Jurkat, Clone E6-1 (cell line): ENCODE results near the gene GPC6.
"Not testable (repeated sequence)": the region's sequence is repeated elsewhere in the genome, so short reads cannot be mapped to it uniquely, and the experiment has no call there.

Source experiments
- DNase-seq: peaks from one replicate; pipeline ENCODE4 v3.0.0-alpha.2; 2011; ENCODE audit warnings: low read depth, low spot score
- H3K4me3 ChIP-seq: 2 replicates; pipeline ENCODE4 v1.5.1; 2011; ENCODE audit warnings: mild to moderate bottlenecking, low read length, control low read depth, moderate library complexity

Gene GPC6

DNA sequence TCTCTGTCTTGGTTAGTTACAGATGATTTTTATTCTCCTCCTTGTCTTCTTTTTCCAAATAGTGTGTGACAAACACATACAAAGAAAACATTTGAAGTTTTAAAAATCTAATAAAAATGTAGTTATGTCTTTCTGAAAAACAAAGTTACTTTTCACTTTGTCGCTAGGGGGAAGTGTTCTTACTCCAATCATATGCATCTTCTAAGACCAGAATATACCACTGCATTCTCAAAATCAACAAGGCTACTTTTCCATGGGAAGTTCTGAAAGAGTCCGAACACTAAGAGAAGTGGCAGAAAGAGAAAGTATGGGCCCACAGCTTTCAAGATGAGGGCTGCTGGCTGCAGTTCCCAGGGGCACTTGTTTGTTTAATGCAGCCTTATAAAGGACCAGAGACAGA is 1043.9 kb downstream of the GPC6 start:
- no peak overlapping the region for H3K4me3 ChIP-seq
- DNase-seq: peak; percentile 19

DNA sequence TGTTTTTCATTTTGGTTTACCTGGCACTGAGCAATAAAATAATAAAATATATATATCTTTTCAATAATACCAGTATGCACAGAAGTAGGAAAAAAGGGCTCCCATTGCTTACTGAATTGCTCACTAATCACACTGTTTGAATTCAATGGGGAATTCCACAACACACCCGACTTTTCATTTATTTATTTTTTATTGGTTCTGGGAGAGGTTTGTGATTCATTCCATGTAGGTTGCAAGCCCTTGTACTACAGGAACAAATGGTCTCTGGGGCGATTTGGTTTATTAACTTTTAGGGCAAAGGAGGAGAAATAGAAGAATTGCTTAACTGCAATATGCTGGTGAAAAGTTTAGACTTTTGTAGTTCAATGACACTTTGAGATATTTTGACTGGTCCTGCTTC is 1045.4 kb downstream of the GPC6 start:
- DNase-seq: no peak
- H3K4me3 ChIP-seq: no peak overlapping the region

DNA sequence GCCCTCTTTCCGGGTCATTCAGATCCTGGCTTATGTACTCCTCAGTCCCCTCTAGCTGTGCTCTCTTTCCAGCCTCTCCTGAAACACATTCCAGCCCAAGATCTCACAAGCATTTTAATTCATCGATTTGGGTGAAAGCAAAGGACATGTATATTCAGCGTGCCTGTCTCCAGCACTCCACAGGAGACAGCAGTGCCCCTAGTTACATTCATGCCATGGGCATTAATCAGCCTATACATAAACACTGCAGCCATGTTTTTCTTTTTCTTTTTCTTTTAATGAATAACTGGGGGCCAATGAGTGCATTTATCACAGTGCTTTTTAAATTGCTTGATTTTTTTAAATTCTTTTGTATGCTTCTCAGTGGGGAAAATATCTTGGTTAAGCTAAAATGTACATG is 1053.7 kb downstream of the GPC6 start:
- H3K4me3 ChIP-seq: no peak overlapping the region
- no peak for DNase-seq

DNA sequence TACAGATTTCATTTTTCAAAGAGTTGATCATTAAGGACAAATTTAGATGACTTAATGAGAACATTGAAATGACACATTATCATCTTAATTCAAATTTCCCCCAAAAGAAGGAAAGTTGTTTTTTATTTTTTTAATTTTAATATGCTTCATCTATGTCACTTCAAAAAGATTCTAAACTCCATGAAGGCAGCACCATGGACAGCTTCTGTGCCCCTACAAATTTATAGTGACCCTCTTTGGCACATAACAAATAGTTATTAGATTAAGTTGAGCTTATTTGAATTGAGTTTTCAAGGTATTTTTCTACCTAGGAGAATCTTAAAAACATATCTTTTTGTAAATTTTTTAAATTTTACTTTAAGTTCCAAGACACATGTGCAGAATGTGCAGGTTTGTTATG is 1054.2 kb downstream of the GPC6 start:
- H3K4me3 ChIP-seq: no peak overlapping the region
- DNase-seq: no peak

DNA sequence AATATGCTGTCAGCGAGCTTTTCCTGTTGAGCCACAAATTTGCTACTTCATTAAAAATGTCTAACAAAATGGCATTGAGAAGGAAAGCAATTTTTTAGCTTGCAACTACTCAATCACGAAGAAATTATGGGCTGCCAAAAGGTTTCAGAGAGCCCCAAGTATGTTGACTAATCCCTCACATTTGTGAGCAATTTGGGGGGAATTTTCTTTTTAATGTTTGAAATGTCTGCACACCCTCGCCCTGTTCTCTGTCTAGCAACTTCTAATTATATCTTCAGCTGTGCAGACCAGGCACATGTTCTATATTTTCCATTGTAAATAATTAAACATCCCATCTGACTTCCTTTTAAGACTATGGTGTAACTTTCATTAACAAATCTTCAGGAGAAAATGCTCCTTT is 1060.0 kb downstream of the GPC6 start:
- DNase-seq: no peak
- H3K4me3 ChIP-seq: no peak overlapping the region

DNA sequence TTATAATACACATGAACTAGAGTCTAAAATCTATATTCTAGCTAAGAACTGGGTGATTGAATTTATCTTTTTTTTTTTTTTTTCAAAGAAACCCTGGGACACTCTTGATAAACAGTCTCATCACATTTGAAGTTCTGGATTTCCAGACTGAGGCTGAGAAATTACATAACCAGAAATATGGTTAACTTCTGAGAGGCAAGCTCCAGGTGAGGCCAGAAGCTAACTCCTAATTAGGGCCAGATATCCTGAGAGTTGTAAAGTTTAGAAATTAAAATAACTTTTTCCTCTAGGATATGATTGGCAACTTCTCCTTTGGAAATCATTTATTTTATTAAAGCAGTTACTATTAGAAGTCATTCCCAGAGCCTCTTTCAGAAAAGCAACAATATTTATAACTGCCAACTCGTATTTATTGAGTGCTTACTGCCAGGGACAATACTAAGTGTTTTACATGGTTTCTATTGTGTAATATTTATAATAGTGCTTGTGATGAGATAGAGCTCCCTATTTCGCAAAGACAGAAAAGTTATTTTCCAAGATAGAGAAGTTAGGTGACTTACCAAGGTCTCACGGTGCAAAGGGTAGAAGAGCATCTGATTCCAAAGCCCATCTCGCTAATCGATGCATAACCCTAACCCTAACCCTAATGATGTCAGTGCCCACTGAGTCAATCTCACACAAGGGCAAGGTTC is 1065.2 kb downstream of the GPC6 start:
- no peak overlapping the region for H3K4me3 ChIP-seq
- DNase-seq: no peak

DNA sequence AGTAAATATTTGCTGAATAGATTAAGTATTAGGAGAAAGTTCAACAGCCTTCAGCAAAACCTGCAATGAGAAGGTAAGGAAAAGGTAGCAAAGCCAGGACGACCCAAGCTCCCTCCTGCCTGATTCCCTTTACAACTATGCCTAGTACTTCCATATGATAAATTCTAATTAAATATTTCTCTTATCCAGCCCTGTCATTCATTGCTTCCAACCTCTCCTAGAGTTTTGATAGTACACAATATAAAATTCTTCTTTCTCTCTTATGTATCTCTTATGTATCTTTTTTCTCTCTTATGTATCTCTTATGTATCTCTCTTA is 1065.7 kb downstream of the GPC6 start:
- H3K4me3 ChIP-seq: no peak overlapping the region
- no peak for DNase-seq

DNA sequence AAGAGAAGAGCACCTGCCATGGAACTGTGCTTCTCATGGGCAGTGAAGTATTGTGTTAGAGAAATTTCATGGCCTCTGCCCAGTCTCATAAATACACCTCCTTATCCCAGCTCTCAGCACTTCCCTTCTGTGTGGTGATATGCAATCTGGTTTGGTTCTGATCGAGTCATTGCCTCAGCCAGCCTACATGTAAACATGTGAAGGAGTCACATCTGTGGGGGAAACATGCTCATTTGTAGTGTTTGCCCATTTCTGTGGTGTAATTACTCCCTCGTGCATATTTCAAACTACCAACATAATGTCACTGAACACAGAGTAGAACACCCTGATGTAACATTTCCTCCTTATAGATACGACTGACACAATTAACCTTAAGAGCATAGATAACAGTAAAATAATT is 1069.9 kb downstream of the GPC6 start:
- DNase-seq: no peak
- H3K4me3 ChIP-seq: no peak overlapping the region

DNA sequence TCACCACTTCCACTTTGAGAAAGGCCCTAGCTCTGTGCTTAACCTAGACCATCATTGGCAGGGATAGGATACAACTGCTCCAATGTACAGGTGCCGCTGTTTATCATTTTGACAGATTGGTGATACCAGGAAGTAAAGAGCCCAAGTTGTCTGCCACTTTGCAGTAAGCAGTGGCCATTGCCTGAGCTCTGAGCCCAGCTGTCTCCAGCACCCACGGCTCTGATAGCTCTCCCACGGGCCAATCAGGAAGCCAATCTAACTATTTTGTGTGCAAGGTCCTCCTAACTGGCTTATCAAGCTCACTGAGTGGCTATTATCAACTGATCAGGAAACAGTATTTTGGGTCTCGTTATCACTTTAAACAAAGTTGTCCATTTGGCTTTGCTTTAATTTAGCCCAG is 1071.7 kb downstream of the GPC6 start:
- H3K4me3 ChIP-seq: no peak overlapping the region
- DNase-seq: no peak

DNA sequence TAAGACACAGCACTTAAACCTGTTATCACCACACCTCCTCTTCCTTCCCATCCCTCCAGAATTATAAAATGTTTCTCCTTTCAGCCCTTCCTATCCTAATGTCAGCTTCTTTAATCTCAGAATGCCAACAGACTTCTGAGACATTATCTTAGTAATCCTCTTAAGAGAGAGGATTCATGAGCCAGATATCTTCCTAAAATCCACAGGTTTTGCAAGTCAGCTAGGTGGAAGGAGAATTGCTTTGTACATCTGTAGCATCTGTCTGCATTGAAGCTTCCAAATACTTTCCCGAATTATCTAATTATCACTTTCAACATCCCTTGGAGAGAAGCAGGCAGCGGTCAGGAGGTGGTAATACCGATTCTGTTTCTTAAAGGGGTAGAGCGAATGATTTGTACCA is 1073.8 kb downstream of the GPC6 start:
- no peak for DNase-seq
- H3K4me3 ChIP-seq: no peak overlapping the region

DNA sequence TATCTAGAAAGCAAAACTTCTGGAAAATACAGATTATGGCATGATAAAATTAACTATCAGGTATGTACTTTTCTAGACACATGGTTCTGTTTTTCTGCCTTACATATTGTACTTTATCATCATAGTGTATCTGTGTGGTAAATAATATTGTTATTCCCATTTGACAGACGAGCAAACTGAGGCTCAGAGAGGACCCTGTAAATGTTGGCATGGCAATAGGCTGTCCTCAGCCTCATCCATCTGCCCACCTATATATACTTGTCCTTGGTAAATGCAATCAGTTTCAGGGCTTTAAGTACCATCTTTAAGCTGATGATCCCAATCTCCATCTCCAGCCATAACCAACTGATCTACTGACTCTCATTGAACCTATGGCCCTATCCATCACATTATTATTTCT is 1074.9 kb downstream of the GPC6 start:
- no peak overlapping the region for H3K4me3 ChIP-seq
- DNase-seq: no peak

DNA sequence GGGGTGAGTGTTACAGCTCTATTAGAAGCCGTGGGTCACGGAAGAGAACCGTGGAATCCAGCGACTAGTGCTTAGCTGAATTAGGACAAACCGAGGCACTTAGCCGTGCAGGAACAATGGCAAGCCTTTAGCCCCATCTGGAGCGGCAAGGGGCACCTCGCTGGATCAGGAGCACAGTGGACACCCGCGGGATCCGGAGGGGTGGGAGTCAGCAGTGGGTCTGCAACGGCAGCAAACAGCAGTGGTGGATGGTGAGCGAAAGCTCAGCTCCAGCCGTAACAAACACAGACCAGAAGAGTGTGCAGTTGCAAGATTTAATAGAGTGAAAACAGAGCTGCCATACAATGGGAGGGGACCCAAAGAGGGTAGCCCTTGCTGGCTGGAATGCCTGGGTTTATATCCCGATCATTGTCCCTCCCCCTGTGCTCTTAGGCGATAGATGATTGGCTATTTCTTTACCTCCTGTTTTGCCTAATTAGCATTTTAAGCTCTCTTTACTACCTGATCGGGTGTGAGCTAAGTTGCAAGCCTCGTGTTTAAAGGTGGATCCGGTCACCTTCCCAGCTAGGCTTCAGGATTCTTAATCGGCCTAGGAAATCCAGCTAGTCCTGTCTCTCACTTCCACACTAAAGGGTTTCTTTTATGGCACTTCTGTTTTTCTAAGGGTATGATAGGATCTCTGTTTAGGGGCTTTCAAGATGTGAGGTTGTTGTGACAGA is 1076.4 kb downstream of the GPC6 start:
- H3K4me3 ChIP-seq, DNase-seq: not testable (repeated sequence)

DNA sequence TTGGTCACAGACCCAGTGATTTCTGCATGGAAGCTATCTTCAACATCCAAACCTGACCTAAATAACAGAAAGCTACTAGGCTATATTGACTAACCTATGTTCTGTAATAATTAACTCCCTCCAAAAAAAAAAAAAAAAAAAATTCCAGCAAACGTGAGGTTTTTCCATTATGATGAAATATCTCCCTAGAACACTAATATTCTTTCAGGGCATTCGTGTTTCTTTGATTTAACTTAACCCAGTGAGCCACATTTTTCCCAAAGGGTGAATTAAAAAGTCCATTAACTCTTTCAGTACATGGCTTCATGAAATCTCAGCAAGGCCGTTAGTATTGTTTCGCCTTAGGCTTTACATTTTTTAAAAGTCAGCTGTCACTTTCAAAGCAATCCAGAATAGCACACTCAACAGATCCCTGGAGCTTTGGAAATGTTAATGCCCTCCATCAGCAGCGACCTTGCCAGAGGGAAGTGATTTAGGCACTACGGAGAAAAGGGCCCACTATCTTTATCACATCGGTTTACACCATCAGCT is 1077.1 kb downstream of the GPC6 start:
- DNase-seq: no peak
- H3K4me3 ChIP-seq: no peak overlapping the region

DNA sequence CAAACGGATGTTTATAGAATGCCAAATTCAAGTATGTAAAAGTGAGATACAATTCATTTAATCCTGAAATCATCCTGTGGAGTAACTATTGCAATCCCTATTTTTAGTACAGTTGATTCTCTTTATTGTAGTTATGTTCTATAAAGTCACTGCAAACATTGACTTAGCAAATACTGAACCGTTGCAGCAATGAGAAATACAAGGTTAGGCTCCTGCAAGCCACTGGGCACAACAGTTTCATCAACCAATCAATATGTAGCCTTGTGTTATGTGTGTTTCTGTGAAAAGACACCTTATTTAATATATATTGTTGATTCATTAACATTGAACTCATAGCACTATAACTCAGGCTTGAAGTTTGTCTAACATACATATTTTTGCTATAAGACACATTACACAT is 1078.4 kb downstream of the GPC6 start:
- DNase-seq: no peak
- no peak overlapping the region for H3K4me3 ChIP-seq

DNA sequence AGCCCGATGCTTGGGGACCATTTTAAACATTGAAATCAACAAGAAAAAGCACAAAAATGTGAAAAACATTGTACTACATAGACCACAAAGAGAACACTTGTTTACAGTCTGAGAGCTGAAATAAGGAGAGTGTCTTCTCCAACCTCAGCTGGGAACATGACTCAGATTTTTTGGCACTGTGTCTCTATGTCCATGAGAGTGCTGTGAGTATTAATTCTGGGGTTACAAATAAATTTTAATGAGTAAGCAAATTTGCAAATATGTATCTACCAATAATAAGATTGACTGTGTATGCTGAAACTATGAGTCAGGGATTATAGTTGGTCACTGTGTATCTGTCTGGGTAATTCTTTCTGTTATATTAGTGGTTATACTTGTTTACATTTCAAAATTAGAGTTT is 1078.9 kb downstream of the GPC6 start:
- H3K4me3 ChIP-seq: no peak overlapping the region
- DNase-seq: no peak

DNA sequence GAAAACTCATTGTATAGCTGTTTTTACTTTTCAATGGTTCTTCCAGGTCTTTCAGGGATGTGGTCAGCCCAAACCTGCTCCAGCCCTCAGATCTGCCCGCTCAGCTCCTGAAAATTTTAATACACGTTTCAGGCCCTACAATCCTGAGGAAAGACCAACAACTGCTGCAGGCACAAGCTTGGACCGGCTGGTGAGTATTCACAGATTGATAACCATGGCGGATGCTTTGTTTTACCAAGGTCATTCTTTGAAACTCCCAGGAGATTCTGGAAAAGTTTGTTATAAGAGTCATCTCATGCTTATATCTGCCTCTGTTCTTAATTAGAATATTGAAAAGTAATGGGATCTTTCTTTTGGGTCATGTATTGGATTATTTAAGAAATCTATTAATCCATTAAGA is 1079.3 kb downstream of the GPC6 start:
- no peak overlapping the region for H3K4me3 ChIP-seq
- DNase-seq: no peak

DNA sequence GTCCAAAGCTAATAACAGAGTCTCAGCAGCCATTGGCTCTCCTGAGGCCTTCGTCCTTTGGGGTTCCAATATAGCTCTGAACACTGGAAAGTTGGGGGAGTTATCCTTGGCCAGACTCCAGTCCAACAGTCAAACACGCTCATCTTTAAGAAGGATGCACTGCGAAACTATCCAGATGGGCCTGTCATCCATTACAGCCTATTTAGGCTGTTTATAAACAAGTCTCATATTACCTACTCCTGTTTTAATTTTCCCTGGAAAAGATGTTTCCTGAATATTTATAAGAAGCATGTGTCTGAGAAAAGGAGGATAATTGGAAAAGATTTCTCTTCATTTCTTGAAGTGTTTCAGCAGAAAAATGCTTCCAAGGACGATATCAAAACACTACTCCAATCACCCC is 1082.2 kb downstream of the GPC6 start:
- DNase-seq: no peak
- no peak overlapping the region for H3K4me3 ChIP-seq

DNA sequence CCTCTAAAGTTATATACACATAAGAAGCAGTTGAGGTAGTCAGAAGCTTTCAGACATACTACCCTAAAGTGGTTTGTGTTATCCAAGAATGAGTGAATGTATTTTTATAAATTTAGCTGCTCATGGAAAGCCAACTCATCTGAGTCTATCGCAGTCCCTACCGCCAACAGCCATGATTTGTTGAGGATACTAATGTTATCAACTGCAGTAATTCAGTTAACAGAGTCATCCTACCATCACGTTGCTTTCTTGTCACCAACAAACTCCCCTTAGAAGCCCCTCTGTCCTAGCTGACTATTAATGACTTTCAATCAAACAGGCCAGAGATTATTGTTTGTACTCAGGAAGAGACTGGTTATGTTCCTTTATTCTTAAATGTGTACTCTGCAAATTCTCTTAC is 1083.0 kb downstream of the GPC6 start:
- no peak overlapping the region for H3K4me3 ChIP-seq
- DNase-seq: no peak

DNA sequence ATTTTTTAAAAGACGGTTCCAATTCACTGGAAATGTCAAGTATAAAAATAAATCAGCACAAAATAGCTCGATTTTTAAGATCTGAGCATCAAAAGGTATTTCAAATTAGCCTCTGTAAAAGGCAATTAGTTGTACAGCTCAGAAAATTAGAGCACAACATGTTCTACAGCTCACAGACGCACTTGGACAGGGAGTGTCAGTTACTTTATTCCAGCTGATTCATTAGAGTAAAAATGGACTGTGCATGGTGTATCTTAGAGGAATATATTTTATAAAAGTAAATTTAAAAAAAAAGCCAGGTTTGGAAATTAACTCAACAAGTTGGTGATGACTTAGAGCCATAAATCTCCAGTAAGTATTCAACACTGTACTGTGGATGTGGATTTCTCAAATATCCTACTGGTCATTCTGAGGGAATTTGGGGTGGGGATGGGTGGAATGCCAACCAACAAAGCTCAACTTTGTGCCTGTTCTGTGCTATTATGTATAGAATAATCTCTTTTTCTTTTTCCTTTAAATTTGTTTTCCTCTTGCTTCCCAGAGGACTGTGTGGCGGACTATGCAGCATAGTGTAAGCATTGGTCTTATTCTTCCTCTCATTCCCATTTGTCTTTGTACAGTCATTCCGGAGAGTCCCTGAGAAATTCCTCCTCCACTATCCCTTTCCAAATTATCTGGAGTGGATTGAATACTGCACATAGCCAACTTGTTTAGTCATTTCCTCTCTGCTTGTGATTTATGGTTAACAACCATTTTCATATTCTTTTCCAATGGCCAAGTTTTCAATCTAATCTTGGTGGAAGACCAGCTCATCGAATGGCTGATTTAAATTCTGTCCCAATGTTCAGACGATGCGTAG is 1083.6 kb downstream of the GPC6 start:
- no peak for DNase-seq
- no peak overlapping the region for H3K4me3 ChIP-seq

DNA sequence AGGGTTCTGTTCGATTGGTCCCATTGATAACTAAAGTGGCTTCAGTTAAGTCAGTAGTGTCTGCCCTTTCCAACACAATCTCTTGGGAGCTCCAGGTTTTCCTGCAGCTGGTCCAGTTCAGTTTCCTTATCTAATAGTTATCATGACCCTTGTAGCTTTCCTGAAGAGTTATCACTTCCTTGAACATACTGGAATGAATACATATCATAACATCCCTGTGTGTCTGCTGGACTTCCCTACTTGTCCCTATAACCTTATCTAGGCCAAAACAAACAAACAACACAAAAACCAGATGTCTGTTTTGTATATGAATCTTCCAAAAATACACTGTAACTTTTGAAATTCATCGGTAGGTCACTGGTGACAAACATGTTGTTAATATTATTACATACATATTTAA is 1085.3 kb downstream of the GPC6 start:
- DNase-seq: no peak
- H3K4me3 ChIP-seq: no peak overlapping the region
